Naive thymus-derived CD4-positive, alpha-beta T cell (primary cell): ENCODE measurements around the gene OTX1. TPM values are rescaled to one million over a fixed set of nuclear protein-coding genes. Genes with fewer than 3 reads are reported as not detected.
"Not testable (repeated sequence)": the region's sequence is repeated elsewhere in the genome, so short reads cannot be mapped to it uniquely, and the experiment has no call there.

Experiments
- ATAC-seq: fragments of 150-1000 bp; cut with Tn5 transposase; 2 replicates; pipeline ENCODE4 v1.10.0; 2021; ENCODE audit warnings: mild to moderate bottlenecking, moderate library complexity
- CTCF ChIA-PET: fragments of 350-600 bp; sonication (Branson Sonifier 250); formaldehyde crosslinking; loops from one replicate; lab custom pipeline; 2021; ENCODE audit warnings: antibody characterized with exemption; lab: Charles Lee
- POLR2A ChIA-PET: fragments of 350-600 bp; sonication (Branson Sonifier 250); formaldehyde crosslinking; loops from one replicate; lab custom pipeline; 2021; ENCODE audit warnings: antibody characterized with exemption, inconsistent platforms; lab: Charles Lee
- DNase-seq, 9 donors: peaks; one replicate each; pipeline versions ENCODE4 v3.0.0 to v3.0.0-alpha.2; 2020 to 2022; ENCODE audit warnings: mixed read lengths in 1 of 9
- H3K27ac ChIP-seq: one replicate; pipeline ENCODE4 v1.7.0; 2013; ENCODE audit warnings: mild to moderate bottlenecking, low read depth, low read length, moderate library complexity
- H3K27me3 ChIP-seq, 2 donors: one replicate each; pipeline ENCODE4 v1.7.0; 2013; ENCODE audit warnings: low read length in 2 of 2, mild to moderate bottlenecking in 2 of 2, moderate library complexity in 2 of 2; ENCODE audit not compliant: control insufficient read depth in 2 of 2, insufficient read depth in 2 of 2
- H3K36me3 ChIP-seq, 3 experiments: 1 replicate in 2 of 3; 2 replicates in 1 of 3; pipeline ENCODE4 v1.7.0; 2013; ENCODE audit warnings: low read length in 3 of 3, mild to moderate bottlenecking in 3 of 3, moderate library complexity in 1 of 3; ENCODE audit not compliant: insufficient read depth in 3 of 3, control insufficient read depth in 2 of 3
- H3K4me1 ChIP-seq, 2 donors: one replicate each; pipeline ENCODE4 v1.7.0; 2013; ENCODE audit warnings: low read length in 2 of 2, mild to moderate bottlenecking in 2 of 2, moderate library complexity in 1 of 2; ENCODE audit not compliant: control insufficient read depth in 2 of 2, insufficient read depth in 2 of 2
- H3K4me3 ChIP-seq: 2 replicates; pipeline ENCODE4 v1.7.0; 2013; ENCODE audit warnings: mild to moderate bottlenecking, low read length
- H3K9me3 ChIP-seq, 3 experiments: 1 replicate in 2 of 3; 2 replicates in 1 of 3; pipeline ENCODE4 v1.7.0; 2013; ENCODE audit warnings: low read length in 3 of 3; ENCODE audit not compliant: control insufficient read depth in 2 of 3
- H3K27ac Mint-ChIP-seq, 9 donors: one replicate each; pipeline ENCODE4 v1.8.0; 2020 to 2022; ENCODE audit warnings: mixed read lengths in 9 of 9, mild to moderate bottlenecking in 8 of 9, moderate library complexity in 5 of 9, inconsistent platforms in 2 of 9
- H3K27me3 Mint-ChIP-seq, 5 donors: one replicate each; pipeline ENCODE4 v1.8.0; 2021 to 2022; ENCODE audit warnings: mixed read lengths in 5 of 5, mild to moderate bottlenecking in 1 of 5
- H3K36me3 Mint-ChIP-seq, 5 donors: one replicate each; pipeline ENCODE4 v1.8.0; 2020 to 2022; ENCODE audit warnings: mixed read lengths in 5 of 5, mild to moderate bottlenecking in 3 of 5, inconsistent platforms in 1 of 5
- H3K4me1 Mint-ChIP-seq, 7 donors: one replicate each; pipeline ENCODE4 v1.8.0; 2020 to 2022; ENCODE audit warnings: mixed read lengths in 7 of 7, mild to moderate bottlenecking in 3 of 7, inconsistent platforms in 1 of 7
- H3K4me3 Mint-ChIP-seq, 10 donors: one replicate each; pipeline ENCODE4 v1.8.0; 2020 to 2022; ENCODE audit warnings: mild to moderate bottlenecking in 10 of 10, mixed read lengths in 10 of 10, moderate library complexity in 6 of 10, inconsistent platforms in 2 of 10
- H3K9me3 Mint-ChIP-seq, 11 donors: one replicate each; pipeline ENCODE4 v1.8.0; 2020 to 2022; ENCODE audit warnings: mixed read lengths in 11 of 11, mild to moderate bottlenecking in 4 of 11, inconsistent platforms in 1 of 11, moderate library complexity in 1 of 11
- intact Hi-C, 2 donors: fragments of 100-400 bp; cut with micrococcal nuclease; formaldehyde crosslinking; loops; one replicate each; pipeline ENCODE4 v1.15.1; 2023
- polyA plus RNA-seq, 2 donors: library from polyadenylated mRNA; unstranded; fragments of 300-500 nt; fragmentation: Illumina TruSeq; gene quantifications; one replicate each; pipeline ENCODE4 v1.2.3, GENCODE V29; 2021
- total RNA-seq, 6 experiments: library from RNA in 5 of 6; stranded (reverse) in 5 of 6; gene quantifications; 1 replicate in 5 of 6; 2 replicates in 1 of 6; pipeline ENCODE4 v1.2.3 and lab custom pipeline; 2021 to 2026

The OTX1 gene
- total and polyA plus RNA-seq, 7 experiments from 2014 or later, result not detected

- Mint-ChIP-seq H3K9me3 (no peaks in the 10 kb centered on the region), H3K27ac (no peak overlapping the region), H3K36me3 (peaks cover 0 to 41% (median 18%) of the 10 kb centered on the region in 5 donors), H3K4me3 (no peak overlapping the region), H3K4me1 (no peaks in the 10 kb centered on the region), H3K27me3 (no peaks in the 10 kb centered on the region)
- POLR2A ChIA-PET, result no interaction called here
- ATAC-seq, result no peak
- H3K36me3 ChIP-seq, result no peaks in the 10 kb centered on the region
- H3K27ac ChIP-seq, result no peak overlapping the region
- intact Hi-C loops, result no loop called here
- H3K27me3 ChIP-seq, result no peaks in the 10 kb centered on the region
- CTCF ChIA-PET, result no interaction called here
- no peaks in the 10 kb centered on the region for H3K9me3 ChIP-seq
- no peaks in the 10 kb centered on the region for H3K4me1 ChIP-seq
- DNase-seq, result no peak
- H3K4me3 ChIP-seq, result no peak overlapping the region
Observed at GRCh38 chr2:63012541-63012940, 38.1 kb upstream of the OTX1 start.

- no peaks in the 10 kb centered on the region for H3K27me3 ChIP-seq
- no peak for DNase-seq
- no peak overlapping the region for H3K27ac Mint-ChIP-seq
- no peaks in the 10 kb centered on the region for H3K9me3 Mint-ChIP-seq
- intact Hi-C loops, result no loop called here
- ATAC-seq, result no peak
- no peaks in the 10 kb centered on the region for H3K36me3 ChIP-seq
- H3K36me3 Mint-ChIP-seq, result peaks cover 0 to 41% (median 18%) of the 10 kb centered on the region in 5 donors
- no peaks in the 10 kb centered on the region for H3K4me1 Mint-ChIP-seq
- no peak overlapping the region for H3K4me3 Mint-ChIP-seq
- CTCF ChIA-PET, result no interaction called here
- POLR2A ChIA-PET, result no interaction called here
- no peaks in the 10 kb centered on the region for H3K27me3 Mint-ChIP-seq
- no peak overlapping the region for H3K4me3 ChIP-seq
- H3K9me3 ChIP-seq, result no peaks in the 10 kb centered on the region
- H3K27ac ChIP-seq, result no peak overlapping the region
- no peaks in the 10 kb centered on the region for H3K4me1 ChIP-seq
Observed at GRCh38 chr2:63013438-63013837, 37.2 kb upstream of the OTX1 start.

GRCh38 chr2:63015389-63015788 lies 35.2 kb upstream of the OTX1 start:
- ChIA-PET POLR2A (no interaction called here), CTCF (no interaction called here)
- no peak overlapping the region for H3K4me3 Mint-ChIP-seq
- intact Hi-C loops, result no loop called here
- DNase-seq (no peak), ATAC-seq (no peak)
- H3K36me3 Mint-ChIP-seq, result peaks cover 0 to 39% (median 18%) of the 10 kb centered on the region in 5 donors
- H3K9me3 ChIP-seq, result no peaks in the 10 kb centered on the region
- H3K27me3 ChIP-seq, result no peaks in the 10 kb centered on the region
- H3K4me1 Mint-ChIP-seq, result no peaks in the 10 kb centered on the region
- H3K9me3 Mint-ChIP-seq, result no peaks in the 10 kb centered on the region
- H3K4me3 ChIP-seq, result no peak overlapping the region
- no peak overlapping the region for H3K27ac Mint-ChIP-seq
- no peaks in the 10 kb centered on the region for H3K4me1 ChIP-seq
- H3K36me3 ChIP-seq, result no peaks in the 10 kb centered on the region
- no peak overlapping the region for H3K27ac ChIP-seq
- no peaks in the 10 kb centered on the region for H3K27me3 Mint-ChIP-seq

GRCh38 chr2:63018439-63018838 lies 32.2 kb upstream of the OTX1 start:
- intact Hi-C loops, result no loop called here
- Histone ChIP-seq H3K4me1 (no peaks in the 10 kb centered on the region), H3K27me3 (no peaks in the 10 kb centered on the region), H3K36me3 (no peaks in the 10 kb centered on the region), H3K9me3 (no peaks in the 10 kb centered on the region), H3K4me3 (no peak overlapping the region), H3K27ac (no peak overlapping the region)
- DNase-seq (no peak), ATAC-seq (no peak)
- Mint-ChIP-seq H3K27me3 (no peaks in the 10 kb centered on the region), H3K27ac (no peak overlapping the region), H3K4me3 (no peak overlapping the region), H3K36me3 (peaks cover 0 to 43% (median 25%) of the 10 kb centered on the region in 5 donors), H3K9me3 (no peaks in the 10 kb centered on the region), H3K4me1 (no peaks in the 10 kb centered on the region)
- ChIA-PET CTCF (no interaction called here), POLR2A (no interaction called here)

DNA sequence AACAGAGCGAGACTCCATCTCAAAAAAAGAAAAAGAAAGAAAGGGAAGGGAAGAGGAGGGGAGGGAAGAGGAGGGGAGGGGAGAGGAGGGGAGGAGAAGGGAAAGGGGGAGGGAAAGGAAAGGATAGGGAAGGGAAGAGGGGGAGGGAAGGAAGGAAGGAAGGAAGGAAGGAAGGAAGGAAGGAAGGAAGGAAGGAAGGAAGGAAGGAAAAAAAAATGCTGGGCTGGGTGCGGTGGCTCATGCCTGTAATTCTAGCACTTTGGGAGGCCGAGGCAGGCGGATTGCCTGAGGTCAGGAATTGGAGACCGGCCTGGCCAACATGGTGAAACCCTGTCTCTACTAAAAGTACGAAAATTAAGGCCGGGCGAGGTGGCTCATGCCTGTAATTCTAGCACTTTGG lies 30.9 kb upstream of the OTX1 start:
- DNase-seq, H3K9me3 ChIP-seq, H3K27ac ChIP-seq, H3K36me3 ChIP-seq, H3K4me3 ChIP-seq, CTCF ChIA-PET, H3K9me3 Mint-ChIP-seq, H3K4me1 Mint-ChIP-seq, H3K27me3 Mint-ChIP-seq, H3K27me3 ChIP-seq, H3K4me3 Mint-ChIP-seq, POLR2A ChIA-PET, H3K27ac Mint-ChIP-seq, H3K4me1 ChIP-seq, ATAC-seq, intact Hi-C loops: not testable (repeated sequence)
- peaks cover 0 to 44% (median 20%) of the 10 kb centered on the region in 5 donors for H3K36me3 Mint-ChIP-seq

DNA sequence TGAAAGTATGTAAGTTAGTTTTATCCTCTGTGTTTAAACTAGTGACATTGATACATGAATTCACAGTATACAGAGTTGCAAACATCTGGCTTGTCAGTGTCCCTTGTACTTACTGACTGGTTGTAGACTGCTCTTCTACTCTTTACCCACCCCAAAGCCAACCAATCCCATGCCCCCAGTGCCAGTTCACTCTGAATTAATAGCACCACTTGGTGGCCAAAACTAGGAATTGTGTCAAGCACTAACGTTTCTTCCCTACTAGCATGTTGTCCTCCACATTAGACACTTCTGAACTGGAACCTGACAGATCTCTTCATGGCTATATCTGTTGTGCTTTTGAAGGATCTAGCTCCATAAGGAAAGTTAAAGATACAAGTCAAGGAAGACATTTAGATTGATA lies 27.2 kb upstream of the OTX1 start:
- Histone ChIP-seq H3K27me3 (no peaks in the 10 kb centered on the region), H3K36me3 (no peaks in the 10 kb centered on the region), H3K4me1 (no peaks in the 10 kb centered on the region), H3K4me3 (no peak overlapping the region), H3K9me3 (no peaks in the 10 kb centered on the region), H3K27ac (no peak overlapping the region)
- H3K27ac Mint-ChIP-seq, result no peak overlapping the region
- ChIA-PET CTCF (no interaction called here), POLR2A (no interaction called here)
- intact Hi-C loops, result no loop called here
- ATAC-seq, result no peak
- H3K36me3 Mint-ChIP-seq, result peaks cover 0 to 54% (median 38%) of the 10 kb centered on the region in 5 donors
- no peaks in the 10 kb centered on the region for H3K9me3 Mint-ChIP-seq
- no peaks in the 10 kb centered on the region for H3K27me3 Mint-ChIP-seq
- H3K4me3 Mint-ChIP-seq, result no peak overlapping the region
- no peaks in the 10 kb centered on the region for H3K4me1 Mint-ChIP-seq
- no peak for DNase-seq

- Mint-ChIP-seq H3K4me3 (no peak overlapping the region), H3K9me3 (no peaks in the 10 kb centered on the region), H3K27me3 (no peaks in the 10 kb centered on the region), H3K27ac (no peak overlapping the region), H3K4me1 (no peaks in the 10 kb centered on the region), H3K36me3 (peaks cover 0 to 49% (median 34%) of the 10 kb centered on the region in 5 donors)
- H3K27ac ChIP-seq, result no peak overlapping the region
- no peaks in the 10 kb centered on the region for H3K4me1 ChIP-seq
- no peaks in the 10 kb centered on the region for H3K27me3 ChIP-seq
- no peaks in the 10 kb centered on the region for H3K36me3 ChIP-seq
- CTCF ChIA-PET, result no interaction called here
- intact Hi-C loops, result no loop called here
- no peak overlapping the region for H3K4me3 ChIP-seq
- no peak for ATAC-seq
- no peak for DNase-seq
- POLR2A ChIA-PET, result no interaction called here
- H3K9me3 ChIP-seq, result no peaks in the 10 kb centered on the region
Observed at GRCh38 chr2:63027220-63027619, 23.4 kb upstream of the OTX1 start.
